Keratinocyte (primary cell): ENCODE measurements around the gene GLRX5. TPM values are rescaled to one million over a fixed set of nuclear protein-coding genes. Genes with fewer than 3 reads are reported as not detected.

ENCODE experiments used
- DNase-seq: peaks from one replicate; pipeline ENCODE4 v3.0.0-alpha.2; 2011; ENCODE audit warnings: low read depth, missing footprints, low spot score
- FAIRE-seq: peaks from 2 replicates; lab custom pipeline; 2011; peaks lifted over from hg19 to GRCh38; lab: Jason Lieb, UNC
- H2AFZ ChIP-seq: 2 replicates; pipeline ENCODE4 v1.6.0; 2012; ENCODE audit warnings: low read length, control low read depth, inconsistent platforms; ENCODE audit not compliant: control insufficient read depth
- H3K27ac ChIP-seq: 2 replicates; pipeline ENCODE4 v1.5.1; 2011; ENCODE audit warnings: low read length; ENCODE audit not compliant: control insufficient read depth, insufficient read depth
- H3K27me3 ChIP-seq: 3 replicates; pipeline ENCODE4 v1.6.0; 2011; ENCODE audit warnings: low read length; ENCODE audit not compliant: control insufficient read depth, insufficient read depth; ENCODE audit errors: extremely low read depth
- H3K36me3 ChIP-seq, 2 experiments: 2 replicates in 1 of 2; 3 replicates in 1 of 2; pipeline ENCODE4 v1.5.1; 2011; ENCODE audit warnings: low read length in 2 of 2, mild to moderate bottlenecking in 1 of 2; ENCODE audit not compliant: control insufficient read depth in 2 of 2, insufficient read depth in 2 of 2; ENCODE audit errors: extremely low read depth in 1 of 2
- H3K4me1 ChIP-seq: 3 replicates; pipeline ENCODE4 v1.5.1; 2011; ENCODE audit warnings: low read length; ENCODE audit not compliant: control insufficient read depth, insufficient read depth; ENCODE audit errors: extremely low read depth
- H3K4me2 ChIP-seq: 3 replicates; pipeline ENCODE4 v1.6.0; 2011; ENCODE audit warnings: low read depth, low read length; ENCODE audit not compliant: control insufficient read depth, insufficient read depth; ENCODE audit errors: extremely low read depth
- H3K4me3 ChIP-seq, 3 experiments: fragments of 200-600 bp in 1 of 3; sonication (generic) in 1 of 3; 2 replicates in 2 of 3; 3 replicates in 1 of 3; pipeline ENCODE4 v1.5.1; 2011 to 2016; ENCODE audit warnings: low read length in 3 of 3, mild to moderate bottlenecking in 3 of 3, control low read depth in 2 of 3, inconsistent platforms in 1 of 3, low read depth in 1 of 3, mixed read lengths in 1 of 3, mixed run types in 1 of 3, moderate library complexity in 1 of 3; ENCODE audit not compliant: control insufficient read depth in 2 of 3, insufficient read depth in 2 of 3; ENCODE audit errors: extremely low read depth in 1 of 3
- H3K79me2 ChIP-seq: 2 replicates; pipeline ENCODE4 v1.6.0; 2012; ENCODE audit warnings: low read length; ENCODE audit not compliant: control insufficient read depth, insufficient read depth
- H3K9ac ChIP-seq: 3 replicates; pipeline ENCODE4 v1.6.0; 2011; ENCODE audit warnings: low read length; ENCODE audit not compliant: control insufficient read depth, insufficient read depth; ENCODE audit errors: extremely low read depth
- H3K9me1 ChIP-seq: 3 replicates; pipeline ENCODE4 v1.6.0; 2011; ENCODE audit warnings: low read length; ENCODE audit not compliant: control insufficient read depth, insufficient read depth; ENCODE audit errors: extremely low read depth
- H3K9me3 ChIP-seq: 2 replicates; pipeline ENCODE4 v1.5.1; 2012; ENCODE audit warnings: low read depth, low read length; ENCODE audit not compliant: control insufficient read depth
- H4K20me1 ChIP-seq: 3 replicates; pipeline ENCODE4 v1.6.0; 2011; ENCODE audit warnings: low read length; ENCODE audit not compliant: control insufficient read depth, insufficient read depth; ENCODE audit errors: extremely low read depth
- CTCF ChIP-seq, 3 experiments: IDR thresholded peaks in 1 of 3; conservative IDR thresholded peaks in 1 of 3; optimal IDR thresholded peaks in 1 of 3; 2 replicates in 2 of 3; 3 replicates in 1 of 3; pipeline versions ENCODE3 to v1.5.1; 2011; ENCODE audit warnings: low read length in 3 of 3, mild to moderate bottlenecking in 3 of 3, moderate library complexity in 2 of 3, control low read depth in 1 of 3, inconsistent platforms in 1 of 3; ENCODE audit not compliant: insufficient read depth in 2 of 3; ENCODE audit errors: extremely low read depth in 1 of 3
- EZH2 ChIP-seq: IDR thresholded peaks from one replicate; pipeline ENCODE4 v1.6.1; 2012; ENCODE audit warnings: inconsistent platforms, mild to moderate bottlenecking, low read length, moderate library complexity
- dilution Hi-C: fragments of 300-500 bp; cut with MboI; formaldehyde crosslinking; loops from one replicate; pipeline ENCODE4 v1.7.0; 2020; ENCODE audit warnings: low sequenced_read_pairs; ENCODE audit not compliant: extremely low pct_ligation_motif_present
- polyA plus RNA-seq, 5 experiments: library from polyadenylated mRNA; depleted of rRNA in 3 of 5; stranded (reverse) in 3 of 5; stranded (forward) in 1 of 5; unstranded in 1 of 5; fragments of >200 nt; gene quantifications; 1 replicate in 1 of 5; 2 replicates in 3 of 5; 3 replicates in 1 of 5; pipeline versions ENCODE4 v1.2.1 to v1.2.3, GENCODE V29; 2011 to 2012; ENCODE audit warnings: missing spikeins in 2 of 5, low read depth in 1 of 5, low replicate concordance in 1 of 5

The GLRX5 gene
- polyA plus RNA-seq, 1 donor (not counting 4 experiments of a cell fraction or from before 2014, with no cell fraction given), result 60.9 TPM

GRCh38 chr14:95514131-95515079 lies 20.4 kb upstream of the GLRX5 start:
- Histone ChIP-seq H3K36me3 (no peaks in the 10 kb centered on the region), H3K9ac (no peak overlapping the region), H4K20me1 (peaks cover 5% of the 10 kb centered on the region), H3K4me3 (no peak overlapping the region), H3K9me3 (no peaks in the 10 kb centered on the region), H3K27me3 (no peaks in the 10 kb centered on the region), H3K4me1 (peaks cover 40% of the 10 kb centered on the region), H3K4me2 (peak overlapping the region; percentile 91), H3K9me1 (no peaks in the 10 kb centered on the region), H3K27ac (no peak overlapping the region), H2AFZ (no peak overlapping the region), H3K79me2 (no peaks in the 10 kb centered on the region)
- FAIRE-seq (no peak), DNase-seq (no peak)
- TF ChIP-seq EZH2, result no peak
- TF ChIP-seq CTCF (optimal IDR thresholded peaks at IDR 0.05 in 1 of 3, IDR thresholded peaks at IDR 0.05 in 1 of 3, conservative IDR thresholded peaks at IDR 0.05 in 1 of 3; ENCODE audit: extremely low read depth in 1 of 3, insufficient read depth in 2 of 3, low read length in 3 of 3), result no peak
- dilution Hi-C loops, result no loop called here

GRCh38 chr14:95515080-95515489 lies 19.8 kb upstream of the GLRX5 start:
- Histone ChIP-seq H3K4me1 (peaks cover 46% of the 10 kb centered on the region), H3K27me3 (no peaks in the 10 kb centered on the region), H3K9ac (no peak overlapping the region), H3K4me3 (peak overlapping the region in 1 of 3 experiments; percentile 79), H3K9me3 (no peaks in the 10 kb centered on the region), H3K4me2 (peak overlapping the region; percentile 91), H4K20me1 (peaks cover 5% of the 10 kb centered on the region), H3K79me2 (no peaks in the 10 kb centered on the region), H3K36me3 (no peaks in the 10 kb centered on the region), H3K27ac (no peak overlapping the region), H3K9me1 (no peaks in the 10 kb centered on the region), H2AFZ (no peak overlapping the region)
- DNase-seq, result no peak
- TF ChIP-seq CTCF (optimal IDR thresholded peaks at IDR 0.05 in 1 of 3, IDR thresholded peaks at IDR 0.05 in 1 of 3, conservative IDR thresholded peaks at IDR 0.05 in 1 of 3; ENCODE audit: extremely low read depth in 1 of 3, insufficient read depth in 2 of 3, low read length in 3 of 3), result no peak
- no peak for TF ChIP-seq EZH2
- no peak for FAIRE-seq
- dilution Hi-C loops, result no loop called here
